HEK293 (cell line): ENCODE results near the gene SPRED3.

Source experiments
- CTCF ChIA-PET: fragments of 350-600 bp; formaldehyde crosslinking; extraction: SDS; loops from one replicate; lab custom pipeline; 2021; ENCODE audit warnings: antibody characterized with exemption; lab: Yijun Ruan, JAX
- POLR2A ChIA-PET: fragments of 300-600 bp; formaldehyde crosslinking; extraction: SDS; loops from one replicate; lab custom pipeline; 2020; ENCODE audit warnings: antibody characterized with exemption, inconsistent platforms; lab: Yijun Ruan, JAX
- H3K27ac ChIP-seq: fragments of 200-500 bp; sonication (Bioruptor generic); 2 replicates; pipeline ENCODE4 v1.5.1; 2014; ENCODE audit warnings: low read depth, low read length, control low read depth, inconsistent platforms; ENCODE audit errors: extremely low read depth
- H3K36me3 ChIP-seq, 2 experiments: fragments of 200-500 bp in 1 of 2; sonication (Bioruptor generic) in 1 of 2; 1 replicate in 1 of 2; 2 replicates in 1 of 2; pipeline ENCODE4 v1.5.1; 2014 to 2017; ENCODE audit warnings: inconsistent platforms in 2 of 2, low read length in 2 of 2; ENCODE audit not compliant: control insufficient read depth in 2 of 2, insufficient read depth in 1 of 2
- H3K4me1 ChIP-seq: fragments of 200-500 bp; sonication (Bioruptor generic); 2 replicates; pipeline ENCODE4 v1.5.1; 2014; ENCODE audit warnings: mild to moderate bottlenecking, low read length, inconsistent platforms; ENCODE audit not compliant: control insufficient read depth, insufficient read depth
- H3K4me3 ChIP-seq: 2 replicates; pipeline ENCODE4 v1.5.1; 2011; ENCODE audit warnings: low read depth, mild to moderate bottlenecking, control low read depth, low read length, moderate library complexity
- H3K9me3 ChIP-seq: fragments of 200-500 bp; sonication (Bioruptor generic); 2 replicates; pipeline ENCODE4 v1.5.1; 2014; ENCODE audit warnings: low read depth, low read length, inconsistent platforms; ENCODE audit not compliant: control insufficient read depth, insufficient read depth
- GLI4 ChIP-seq: fragments of 450-650 bp; formaldehyde crosslinking; IDR thresholded peaks from 2 replicates; pipeline ENCODE4 v1.5.1; 2016; ENCODE audit warnings: missing biosample characterization, missing genetic modification characterization
- PRDM1 ChIP-seq: fragments of 450-650 bp; formaldehyde crosslinking; IDR thresholded peaks from 2 replicates; pipeline ENCODE4; 2016; ENCODE audit warnings: missing biosample characterization, missing genetic modification characterization
- SCRT2 ChIP-seq: fragments of 450-650 bp; formaldehyde crosslinking; IDR thresholded peaks from 2 replicates; pipeline ENCODE4 v1.5.1; 2016; ENCODE audit warnings: missing biosample characterization, missing genetic modification characterization
- ZBTB10 ChIP-seq: fragments of 450-650 bp; formaldehyde crosslinking; IDR thresholded peaks from 2 replicates; pipeline ENCODE4 v1.5.1; 2016; ENCODE audit warnings: missing biosample characterization, missing genetic modification characterization
- ZNF132 ChIP-seq: fragments of 450-650 bp; formaldehyde crosslinking; IDR thresholded peaks from 2 replicates; pipeline ENCODE4 v1.5.1; 2017; ENCODE audit warnings: missing biosample characterization, missing genetic modification characterization, borderline replicate concordance
- ZNF146 ChIP-seq: fragments of 450-650 bp; formaldehyde crosslinking; IDR thresholded peaks from 2 replicates; pipeline ENCODE4 v1.5.1; 2016; ENCODE audit warnings: missing biosample characterization, missing genetic modification characterization
- ZNF157 ChIP-seq: fragments of 450-650 bp; formaldehyde crosslinking; IDR thresholded peaks from 2 replicates; pipeline ENCODE4 v1.5.1; 2016; ENCODE audit warnings: missing biosample characterization, missing genetic modification characterization
- ZNF23 ChIP-seq: fragments of 450-650 bp; formaldehyde crosslinking; IDR thresholded peaks from 2 replicates; pipeline ENCODE4 v1.5.1; 2016; ENCODE audit warnings: missing biosample characterization, missing genetic modification characterization, borderline replicate concordance
- ZNF354C ChIP-seq: fragments of 450-650 bp; formaldehyde crosslinking; IDR thresholded peaks from 2 replicates; pipeline ENCODE4 v1.5.1; 2016; ENCODE audit warnings: missing biosample characterization, missing genetic modification characterization, low read depth, borderline replicate concordance
- ZNF404 ChIP-seq: fragments of 450-650 bp; formaldehyde crosslinking; IDR thresholded peaks from 2 replicates; pipeline ENCODE4 v1.5.1; 2017; ENCODE audit warnings: missing biosample characterization, missing genetic modification characterization
- ZNF530 ChIP-seq: fragments of 450-650 bp; formaldehyde crosslinking; IDR thresholded peaks from 2 replicates; pipeline ENCODE4 v1.5.1; 2016; ENCODE audit warnings: low read depth, missing biosample characterization, missing genetic modification characterization
- ZNF585B ChIP-seq: fragments of 450-650 bp; formaldehyde crosslinking; IDR thresholded peaks from 2 replicates; pipeline ENCODE4 v1.5.1; 2016; ENCODE audit warnings: missing biosample characterization, missing genetic modification characterization
- ZNF664 ChIP-seq: fragments of 450-650 bp; formaldehyde crosslinking; IDR thresholded peaks from 2 replicates; pipeline ENCODE4 v1.5.1; 2016; ENCODE audit warnings: missing biosample characterization, missing genetic modification characterization
- ZSCAN16 ChIP-seq: fragments of 450-650 bp; formaldehyde crosslinking; IDR thresholded peaks from 2 replicates; pipeline ENCODE4 v1.5.1; 2016; ENCODE audit warnings: missing biosample characterization, missing genetic modification characterization
- TF ChIP-seq, protein P1 (sequence below): fragments of 450-650 bp; formaldehyde crosslinking; IDR thresholded peaks from 2 replicates; pipeline ENCODE4 v1.5.1; 2017; ENCODE audit warnings: missing biosample characterization, mild to moderate bottlenecking, missing genetic modification characterization, moderate library complexity
- TF ChIP-seq, protein P2 (sequence below): fragments of 450-650 bp; formaldehyde crosslinking; IDR thresholded peaks from 2 replicates; pipeline ENCODE4 v1.5.1; 2016; ENCODE audit warnings: missing biosample characterization, missing genetic modification characterization, borderline replicate concordance
- TF ChIP-seq, protein P3 (sequence below): fragments of 450-650 bp; formaldehyde crosslinking; IDR thresholded peaks from 2 replicates; pipeline ENCODE4 v1.5.1; 2016; ENCODE audit warnings: missing biosample characterization, missing genetic modification characterization
- TF ChIP-seq, protein P4 (sequence below): fragments of 450-650 bp; formaldehyde crosslinking; IDR thresholded peaks from 2 replicates; pipeline ENCODE4; 2016; ENCODE audit warnings: missing biosample characterization, missing genetic modification characterization

SPRED3 gene

GRCh38 chr19:38395381-38396114 lies 7.1 kb downstream of the SPRED3 start:
- Histone ChIP-seq H3K4me1 (no peaks in the 10 kb centered on the region), H3K4me3 (no peak overlapping the region), H3K27ac (no peak overlapping the region), H3K9me3 (no peaks in the 10 kb centered on the region), H3K36me3 (peaks cover 5 to 10% of the 10 kb centered on the region in 2 experiments; a peak in 2 of 3 replicates)
- ChIA-PET CTCF (interaction anchor here (1.1 to 9.2 kb wide), 2 partner anchors 8 to 151 kb away, joined by 3 to 76 read pairs; partner anchors contain the start of gene FAM98C), POLR2A (interaction anchor here (0.7 to 2.5 kb wide), 2 partner anchors 8 to 21 kb away, joined by 3 to 7 read pairs; partner anchors contain the start of genes GGN and PSMD8)
- TF ChIP-seq PRDM1 (tag by site-specific recombination), result no peak
- TF ChIP-seq, protein P1, sequence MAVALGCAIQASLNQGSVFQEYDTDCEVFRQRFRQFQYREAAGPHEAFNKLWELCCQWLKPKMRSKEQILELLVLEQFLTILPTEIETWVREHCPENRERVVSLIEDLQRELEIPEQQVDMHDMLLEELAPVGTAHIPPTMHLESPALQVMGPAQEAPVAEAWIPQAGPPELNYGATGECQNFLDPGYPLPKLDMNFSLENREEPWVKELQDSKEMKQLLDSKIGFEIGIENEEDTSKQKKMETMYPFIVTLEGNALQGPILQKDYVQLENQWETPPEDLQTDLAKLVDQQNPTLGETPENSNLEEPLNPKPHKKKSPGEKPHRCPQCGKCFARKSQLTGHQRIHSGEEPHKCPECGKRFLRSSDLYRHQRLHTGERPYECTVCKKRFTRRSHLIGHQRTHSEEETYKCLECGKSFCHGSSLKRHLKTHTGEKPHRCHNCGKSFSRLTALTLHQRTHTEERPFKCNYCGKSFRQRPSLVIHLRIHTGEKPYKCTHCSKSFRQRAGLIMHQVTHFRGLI, result no peak
- TF ChIP-seq ZNF157 (tag by site-specific recombination), result no peak
- no peak for TF ChIP-seq ZNF354C
- TF ChIP-seq, protein P2, sequence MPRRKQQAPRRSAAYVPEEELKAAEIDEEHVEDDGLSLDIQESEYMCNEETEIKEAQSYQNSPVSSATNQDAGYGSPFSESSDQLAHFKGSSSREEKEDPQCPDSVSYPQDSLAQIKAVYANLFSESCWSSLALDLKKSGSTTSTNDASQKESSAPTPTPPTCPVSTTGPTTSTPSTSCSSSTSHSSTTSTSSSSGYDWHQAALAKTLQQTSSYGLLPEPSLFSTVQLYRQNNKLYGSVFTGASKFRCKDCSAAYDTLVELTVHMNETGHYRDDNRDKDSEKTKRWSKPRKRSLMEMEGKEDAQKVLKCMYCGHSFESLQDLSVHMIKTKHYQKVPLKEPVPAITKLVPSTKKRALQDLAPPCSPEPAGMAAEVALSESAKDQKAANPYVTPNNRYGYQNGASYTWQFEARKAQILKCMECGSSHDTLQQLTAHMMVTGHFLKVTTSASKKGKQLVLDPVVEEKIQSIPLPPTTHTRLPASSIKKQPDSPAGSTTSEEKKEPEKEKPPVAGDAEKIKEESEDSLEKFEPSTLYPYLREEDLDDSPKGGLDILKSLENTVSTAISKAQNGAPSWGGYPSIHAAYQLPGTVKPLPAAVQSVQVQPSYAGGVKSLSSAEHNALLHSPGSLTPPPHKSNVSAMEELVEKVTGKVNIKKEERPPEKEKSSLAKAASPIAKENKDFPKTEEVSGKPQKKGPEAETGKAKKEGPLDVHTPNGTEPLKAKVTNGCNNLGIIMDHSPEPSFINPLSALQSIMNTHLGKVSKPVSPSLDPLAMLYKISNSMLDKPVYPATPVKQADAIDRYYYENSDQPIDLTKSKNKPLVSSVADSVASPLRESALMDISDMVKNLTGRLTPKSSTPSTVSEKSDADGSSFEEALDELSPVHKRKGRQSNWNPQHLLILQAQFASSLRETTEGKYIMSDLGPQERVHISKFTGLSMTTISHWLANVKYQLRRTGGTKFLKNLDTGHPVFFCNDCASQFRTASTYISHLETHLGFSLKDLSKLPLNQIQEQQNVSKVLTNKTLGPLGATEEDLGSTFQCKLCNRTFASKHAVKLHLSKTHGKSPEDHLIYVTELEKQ, result no peak
- no peak for TF ChIP-seq ZNF404 (tag by site-specific recombination)
- no peak for TF ChIP-seq ZNF23 (tag by site-specific recombination)

- Histone ChIP-seq H3K4me3 (no peak overlapping the region), H3K9me3 (no peaks in the 10 kb centered on the region), H3K27ac (no peak overlapping the region), H3K4me1 (peaks cover 10% of the 10 kb centered on the region), H3K36me3 (no peaks in the 10 kb centered on the region; a peak in 1 of 3 replicates)
- TF ChIP-seq ZBTB10 (tag by site-specific recombination) (0 out of 2 replicates have a peak, but pooled peaks have one; percentile 55), SCRT2 (tag by site-specific recombination) (no peak)
- POLR2A ChIA-PET, result interaction anchor here (0.5 to 1.6 kb wide), 5 partner anchors 10 to 231 kb away, joined by 3 to 8 read pairs (median 4); partner anchors contain the start of genes GGN and PSMD8
- CTCF ChIA-PET, result interaction anchor here (0.6 to 1.2 kb wide), 3 partner anchors 9 to 238 kb away, joined by 3 read pairs; no protein-coding TSS in a partner anchor
These were observed 10.6 kb downstream of the SPRED3 start for GRCh38 chr19:38399081-38399480.

- peaks cover 10% of the 10 kb centered on the region for H3K4me1 ChIP-seq
- H3K9me3 ChIP-seq, result no peaks in the 10 kb centered on the region
- no peak overlapping the region for H3K27ac ChIP-seq
- no peak overlapping the region for H3K4me3 ChIP-seq
- H3K36me3 ChIP-seq, result peaks cover 0 to 2% of the 10 kb centered on the region in 2 experiments; a peak in 1 of 3 replicates
- ChIA-PET POLR2A (interaction anchor here (1.1 to 1.3 kb wide), 3 partner anchors 8 to 230 kb away, joined by 3 to 5 read pairs (median 4); partner anchors contain the start of gene PSMD8), CTCF (interaction anchor here (0.6 to 1.2 kb wide), 7 partner anchors 9 to 237 kb away, joined by 3 to 7 read pairs (median 3); partner anchors contain the start of gene CATSPERG)
- TF ChIP-seq ZNF664 (tag by site-specific recombination), result peak; percentile 97
- TF ChIP-seq GLI4 (tag by site-specific recombination), result no peak
- TF ChIP-seq, protein P3, sequence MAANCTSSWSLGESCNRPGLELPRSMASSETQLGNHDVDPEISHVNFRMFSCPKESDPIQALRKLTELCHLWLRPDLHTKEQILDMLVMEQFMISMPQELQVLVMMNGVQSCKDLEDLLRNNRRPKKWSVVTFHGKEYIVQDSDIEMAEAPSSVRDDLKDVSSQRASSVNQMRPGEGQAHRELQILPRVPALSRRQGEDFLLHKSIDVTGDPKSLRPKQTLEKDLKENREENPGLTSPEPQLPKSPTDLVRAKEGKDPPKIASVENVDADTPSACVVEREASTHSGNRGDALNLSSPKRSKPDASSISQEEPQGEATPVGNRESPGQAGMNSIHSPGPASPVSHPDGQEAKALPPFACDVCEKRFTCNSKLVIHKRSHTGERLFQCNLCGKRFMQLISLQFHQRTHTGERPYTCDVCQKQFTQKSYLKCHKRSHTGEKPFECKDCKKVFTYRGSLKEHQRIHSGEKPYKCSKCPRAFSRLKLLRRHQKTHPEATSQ, result no peak
- TF ChIP-seq ZNF585B (tag by site-specific recombination), result no peak
- TF ChIP-seq ZNF146 (tag by site-specific recombination), result no peak
- TF ChIP-seq ZNF132 (tag by site-specific recombination), result no peak
- TF ChIP-seq ZNF530 (tag by site-specific recombination), result no peak
- TF ChIP-seq, protein P4, sequence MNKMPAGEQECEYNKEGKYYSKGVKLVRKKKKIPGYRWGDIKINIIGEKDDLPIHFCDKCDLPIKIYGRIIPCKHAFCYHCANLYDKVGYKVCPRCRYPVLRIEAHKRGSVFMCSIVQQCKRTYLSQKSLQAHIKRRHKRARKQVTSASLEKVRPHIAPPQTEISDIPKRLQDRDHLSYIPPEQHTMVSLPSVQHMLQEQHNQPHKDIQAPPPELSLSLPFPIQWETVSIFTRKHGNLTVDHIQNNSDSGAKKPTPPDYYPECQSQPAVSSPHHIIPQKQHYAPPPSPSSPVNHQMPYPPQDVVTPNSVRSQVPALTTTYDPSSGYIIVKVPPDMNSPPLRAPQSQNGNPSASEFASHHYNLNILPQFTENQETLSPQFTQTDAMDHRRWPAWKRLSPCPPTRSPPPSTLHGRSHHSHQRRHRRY (tag by site-specific recombination), result no peak
- TF ChIP-seq ZSCAN16, result no peak
These were observed 11.0 kb downstream of the SPRED3 start for GRCh38 chr19:38399537-38399936.
